ENCODE results near the gene ARHGAP15. TPM values are rescaled to one million over a fixed set of nuclear protein-coding genes. Genes with fewer than 3 reads are reported as not detected.

Gene ARHGAP15
- total RNA-seq, 2 donors from 2014 or later, result 0.86 TPM; not detected in 1

DNA sequence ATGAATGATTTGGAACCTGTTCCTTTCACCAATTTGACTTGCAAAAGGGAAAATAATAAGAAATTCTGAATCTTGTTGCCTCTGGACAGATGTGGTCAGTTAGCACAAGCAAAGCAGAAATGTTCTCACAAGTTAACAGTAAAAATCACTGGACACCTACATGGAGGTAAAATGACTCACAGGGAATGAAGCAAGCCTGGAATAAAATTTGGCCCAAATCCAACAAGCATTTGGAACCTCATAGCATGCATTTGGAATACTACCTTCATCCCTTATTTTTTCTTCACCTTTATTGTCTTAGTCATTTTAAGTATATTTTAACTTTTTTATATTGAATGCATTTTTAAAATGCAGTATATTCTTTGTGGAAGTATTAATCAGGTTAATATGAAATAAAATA is 602.9 kb downstream of the ARHGAP15 start:
- Histone ChIP-seq H3K4me3 (ENCODE audit: low read length) (no peak overlapping the region), H3K9ac (ENCODE audit: extremely low read depth, low read length, poor library complexity, severe bottlenecking) (no peak overlapping the region), H3K36me3 (ENCODE audit: control insufficient read depth, insufficient read depth, low read length) (no peaks in the 10 kb centered on the region), H3K27me3 (ENCODE audit: control insufficient read depth, insufficient read depth, low read length, poor library complexity, severe bottlenecking) (no peaks in the 10 kb centered on the region), H3K9me3 (ENCODE audit: control insufficient read depth, low read length) (no peaks in the 10 kb centered on the region), H3K4me1 (ENCODE audit: control insufficient read depth, insufficient read depth, low read length) (no peaks in the 10 kb centered on the region), H3K27ac (ENCODE audit: low read depth, low read length) (no peak overlapping the region)
- Mint-ChIP-seq H3K27ac (no peak overlapping the region), H3K4me1 (peaks cover 3% of the 10 kb centered on the region), H3K27me3 (ENCODE audit: insufficient read depth) (no peaks in the 10 kb centered on the region), H3K9me3 (no peaks in the 10 kb centered on the region), H3K36me3 (ENCODE audit: low read depth) (no peaks in the 10 kb centered on the region), H3K4me3 (no peak overlapping the region)
- no peak for DNase-seq
- TF ChIP-seq, protein P1, sequence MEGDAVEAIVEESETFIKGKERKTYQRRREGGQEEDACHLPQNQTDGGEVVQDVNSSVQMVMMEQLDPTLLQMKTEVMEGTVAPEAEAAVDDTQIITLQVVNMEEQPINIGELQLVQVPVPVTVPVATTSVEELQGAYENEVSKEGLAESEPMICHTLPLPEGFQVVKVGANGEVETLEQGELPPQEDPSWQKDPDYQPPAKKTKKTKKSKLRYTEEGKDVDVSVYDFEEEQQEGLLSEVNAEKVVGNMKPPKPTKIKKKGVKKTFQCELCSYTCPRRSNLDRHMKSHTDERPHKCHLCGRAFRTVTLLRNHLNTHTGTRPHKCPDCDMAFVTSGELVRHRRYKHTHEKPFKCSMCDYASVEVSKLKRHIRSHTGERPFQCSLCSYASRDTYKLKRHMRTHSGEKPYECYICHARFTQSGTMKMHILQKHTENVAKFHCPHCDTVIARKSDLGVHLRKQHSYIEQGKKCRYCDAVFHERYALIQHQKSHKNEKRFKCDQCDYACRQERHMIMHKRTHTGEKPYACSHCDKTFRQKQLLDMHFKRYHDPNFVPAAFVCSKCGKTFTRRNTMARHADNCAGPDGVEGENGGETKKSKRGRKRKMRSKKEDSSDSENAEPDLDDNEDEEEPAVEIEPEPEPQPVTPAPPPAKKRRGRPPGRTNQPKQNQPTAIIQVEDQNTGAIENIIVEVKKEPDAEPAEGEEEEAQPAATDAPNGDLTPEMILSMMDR (conservative IDR thresholded peaks at IDR 0.05), result no peak

- no peaks in the 10 kb centered on the region for H3K27me3 Mint-ChIP-seq (ENCODE audit: insufficient read depth)
- no peak for DNase-seq
- no peak overlapping the region for H3K4me3 Mint-ChIP-seq
- Histone ChIP-seq H3K4me1 (ENCODE audit: control insufficient read depth, insufficient read depth, low read length) (no peaks in the 10 kb centered on the region), H3K27me3 (ENCODE audit: control insufficient read depth, insufficient read depth, low read length, poor library complexity, severe bottlenecking) (no peaks in the 10 kb centered on the region), H3K36me3 (ENCODE audit: control insufficient read depth, insufficient read depth, low read length) (no peaks in the 10 kb centered on the region), H3K9me3 (ENCODE audit: control insufficient read depth, low read length) (no peaks in the 10 kb centered on the region), H3K9ac (ENCODE audit: extremely low read depth, low read length, poor library complexity, severe bottlenecking) (no peak overlapping the region), H3K4me3 (ENCODE audit: low read length) (no peak overlapping the region), H3K27ac (ENCODE audit: low read depth, low read length) (no peak overlapping the region)
- WGBS, 2 experiments (ENCODE audit: insufficient coverage in 1 of 2, insufficient read length in 1 of 2), result 95 to 100% methylated on average over 2 of the region's 2 CpGs
- TF ChIP-seq, protein P1 (conservative IDR thresholded peaks at IDR 0.05), result no peak
- peaks cover 3% of the 10 kb centered on the region for H3K4me1 Mint-ChIP-seq
- no peak overlapping the region for H3K27ac Mint-ChIP-seq
- H3K36me3 Mint-ChIP-seq (ENCODE audit: low read depth), result no peaks in the 10 kb centered on the region
- no peaks in the 10 kb centered on the region for H3K9me3 Mint-ChIP-seq
These were observed 603.7 kb downstream of the ARHGAP15 start for GRCh38 chr2:143732871-143733270.

DNA sequence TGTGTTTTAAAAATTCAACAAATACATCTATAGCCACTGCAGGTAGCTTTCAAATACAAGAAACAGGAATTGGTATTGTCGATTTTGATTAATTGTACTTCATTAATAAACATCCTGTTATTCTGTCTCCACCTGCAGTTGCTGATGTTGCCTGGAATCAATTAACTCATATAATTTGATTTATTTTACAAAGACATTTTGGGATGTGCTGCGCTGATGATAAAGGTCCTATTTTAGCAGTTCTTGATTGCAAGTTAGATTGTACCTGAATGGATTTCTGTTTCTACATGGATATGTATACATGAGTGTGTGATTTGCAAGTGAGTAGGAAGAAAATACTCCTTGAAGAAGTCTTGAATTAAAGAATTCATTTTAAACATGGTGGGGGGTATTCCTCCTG is 605.3 kb downstream of the ARHGAP15 start:
- H3K9me3 ChIP-seq (ENCODE audit: control insufficient read depth, low read length), result no peaks in the 10 kb centered on the region
- H3K36me3 Mint-ChIP-seq (ENCODE audit: low read depth), result no peaks in the 10 kb centered on the region
- H3K4me1 ChIP-seq (ENCODE audit: control insufficient read depth, insufficient read depth, low read length), result no peaks in the 10 kb centered on the region
- H3K27ac ChIP-seq (ENCODE audit: low read depth, low read length), result no peak overlapping the region
- no peak overlapping the region for H3K4me3 Mint-ChIP-seq
- no peaks in the 10 kb centered on the region for H3K27me3 ChIP-seq (ENCODE audit: control insufficient read depth, insufficient read depth, low read length, poor library complexity, severe bottlenecking)
- TF ChIP-seq, protein P1 (conservative IDR thresholded peaks at IDR 0.05), result no peak
- no peak overlapping the region for H3K4me3 ChIP-seq (ENCODE audit: low read length)
- no peak for DNase-seq
- H3K4me1 Mint-ChIP-seq, result peaks cover under 1% of the 10 kb centered on the region
- H3K27me3 Mint-ChIP-seq (ENCODE audit: insufficient read depth), result no peaks in the 10 kb centered on the region
- no peaks in the 10 kb centered on the region for H3K36me3 ChIP-seq (ENCODE audit: control insufficient read depth, insufficient read depth, low read length)
- WGBS, 2 experiments (ENCODE audit: insufficient coverage in 1 of 2, insufficient read length in 1 of 2), result 75 to 96% methylated on average over 1 to 2 of the region's 2 CpGs
- H3K27ac Mint-ChIP-seq, result no peak overlapping the region
- no peaks in the 10 kb centered on the region for H3K9me3 Mint-ChIP-seq
- H3K9ac ChIP-seq (ENCODE audit: extremely low read depth, low read length, poor library complexity, severe bottlenecking), result no peak overlapping the region
